GM18951 (cell line): ENCODE results near the gene EFNA5.

ENCODE experiments used
- POLR2A ChIP-seq: IDR thresholded peaks from 4 replicates; pipeline ENCODE4 v1.6.1; 2011; ENCODE audit warnings: mild to moderate bottlenecking; ENCODE audit not compliant: insufficient read length, insufficient read depth; ENCODE audit errors: extremely low read depth
- in situ Hi-C: fragments of 300-500 bp; cut with MboI; formaldehyde crosslinking; loops from one replicate; pipeline ENCODE4 v1.12.0; 2022; ENCODE audit warnings: low sequenced_read_pairs, mixed read lengths, inconsistent platforms; ENCODE audit not compliant: unreplicated experiment

The EFNA5 gene

DNA sequence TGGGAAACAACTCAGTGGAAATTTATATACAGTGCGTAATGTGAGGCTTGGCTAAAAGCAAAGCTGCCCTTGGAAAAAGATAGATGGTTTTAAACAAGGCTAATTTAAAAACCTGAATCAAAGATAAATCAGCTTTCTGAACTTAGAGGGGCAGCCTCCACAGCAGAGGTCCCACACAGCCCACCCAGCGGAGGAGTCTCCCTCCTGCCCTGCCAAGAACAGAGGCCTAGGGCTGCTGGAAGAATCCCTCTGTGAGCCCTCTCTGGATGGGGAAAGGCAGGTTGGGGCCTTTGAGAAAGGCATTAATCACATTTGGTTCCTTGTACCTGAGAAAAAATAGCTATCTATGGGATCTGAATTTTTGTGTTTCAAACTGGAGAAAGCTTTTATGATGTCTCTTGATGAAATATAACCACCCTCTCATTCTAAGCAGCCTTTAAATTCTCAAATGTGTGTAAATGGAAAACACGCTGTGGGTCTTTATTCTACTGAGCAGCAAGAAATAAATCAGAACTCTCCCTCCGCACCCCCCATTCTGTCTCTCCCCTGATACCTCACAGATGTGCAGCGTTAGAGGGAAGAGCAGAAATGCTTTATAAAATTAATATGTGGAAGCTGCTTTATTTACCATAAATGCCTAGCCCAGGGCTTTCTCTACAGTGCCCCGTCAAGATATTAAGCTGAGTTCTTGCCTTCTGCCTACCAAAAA lies 329.2 kb downstream of the EFNA5 start:
- in situ Hi-C loops = no loop called here
- TF ChIP-seq POLR2A = no peak

GRCh38 chr5:107340631-107341030 lies 330.1 kb downstream of the EFNA5 start:
- in situ Hi-C loops = no loop called here
- TF ChIP-seq POLR2A = no peak

DNA sequence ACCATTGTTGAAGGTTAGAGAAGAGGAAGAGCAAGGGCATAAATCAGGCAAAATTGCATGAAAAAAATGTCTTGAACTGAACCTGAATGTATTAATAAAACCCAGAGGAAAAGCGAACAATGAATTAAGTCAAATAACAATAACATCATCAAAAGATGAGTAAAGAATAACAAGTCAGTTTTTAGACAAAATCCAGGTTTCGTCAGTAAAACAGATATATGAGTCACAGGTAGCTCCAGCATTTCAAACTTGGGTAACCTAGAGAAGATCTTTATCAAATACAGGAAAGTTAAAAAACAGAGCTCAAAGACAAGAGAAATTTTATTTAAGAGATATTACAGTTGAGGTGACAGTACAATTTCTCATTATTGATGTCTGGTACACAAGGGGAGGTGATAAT lies 332.4 kb downstream of the EFNA5 start:
- TF ChIP-seq POLR2A = no peak

GRCh38 chr5:107337281-107337680 lies 333.5 kb downstream of the EFNA5 start:
- TF ChIP-seq POLR2A = no peak
- in situ Hi-C loops = no loop called here

More for the DNA sequence above, 332.4 kb downstream of the EFNA5 start:
- in situ Hi-C loops = no loop called here

- no peak for TF ChIP-seq POLR2A
- in situ Hi-C loops = no loop called here
Measured at GRCh38 chr5:107331882-107332281, 338.9 kb downstream of the EFNA5 start.

GRCh38 chr5:107331312-107331711 lies 339.4 kb downstream of the EFNA5 start:
- TF ChIP-seq POLR2A = no peak
- in situ Hi-C loops = no loop called here

GRCh38 chr5:107330903-107331302 lies 339.8 kb downstream of the EFNA5 start:
- no peak for TF ChIP-seq POLR2A
- in situ Hi-C loops = no loop called here

GRCh38 chr5:107329850-107330249 lies 340.9 kb downstream of the EFNA5 start:
- in situ Hi-C loops = no loop called here

More at GRCh38 chr5:107329850-107330249, 340.9 kb downstream of the EFNA5 start:
- no peak for TF ChIP-seq POLR2A
